HG03558 (cell line): Measurements from ENCODE around the gene HCST.
"Not testable (repeated sequence)": the region's sequence is repeated elsewhere in the genome, so short reads cannot be mapped to it uniquely, and the experiment has no call there.

Experiments
- ATAC-seq: cut with Tn5 transposase; IDR thresholded peaks from one replicate; pipeline ENCODE4 v1.9.1; 2021; ENCODE audit warnings: moderate number of reproducible peaks; ENCODE audit not compliant: unreplicated experiment; ENCODE audit errors: extremely low read depth

The HCST gene

DNA sequence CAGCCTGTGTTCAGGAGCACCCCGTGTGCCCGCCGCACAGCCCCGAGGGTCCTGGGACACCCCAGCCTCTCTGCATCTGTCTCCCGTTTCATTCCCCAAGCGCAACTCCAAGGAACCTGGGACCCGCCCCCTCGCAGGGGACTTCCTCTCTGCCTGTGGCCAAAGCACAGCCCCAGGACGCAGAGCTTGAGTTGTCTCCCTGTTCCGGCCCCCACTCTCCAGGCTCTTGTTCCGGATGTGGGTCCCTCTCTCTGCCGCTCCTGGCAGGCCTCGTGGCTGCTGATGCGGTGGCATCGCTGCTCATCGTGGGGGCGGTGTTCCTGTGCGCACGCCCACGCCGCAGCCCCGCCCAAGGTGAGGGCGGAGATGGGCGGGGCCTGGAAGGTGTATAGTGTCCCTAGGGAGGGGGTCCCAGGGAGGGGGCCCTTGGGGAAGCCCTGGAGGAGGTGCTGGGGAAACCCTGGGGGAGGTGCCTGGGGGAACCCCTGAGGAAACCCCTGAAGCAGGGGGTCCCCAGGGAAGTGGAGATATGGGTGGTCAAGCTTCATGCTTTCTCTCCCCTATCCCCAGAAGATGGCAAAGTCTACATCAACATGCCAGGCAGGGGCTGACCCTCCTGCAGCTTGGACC is 1.3 kb downstream of the HCST start:
- ATAC-seq = no peak

DNA sequence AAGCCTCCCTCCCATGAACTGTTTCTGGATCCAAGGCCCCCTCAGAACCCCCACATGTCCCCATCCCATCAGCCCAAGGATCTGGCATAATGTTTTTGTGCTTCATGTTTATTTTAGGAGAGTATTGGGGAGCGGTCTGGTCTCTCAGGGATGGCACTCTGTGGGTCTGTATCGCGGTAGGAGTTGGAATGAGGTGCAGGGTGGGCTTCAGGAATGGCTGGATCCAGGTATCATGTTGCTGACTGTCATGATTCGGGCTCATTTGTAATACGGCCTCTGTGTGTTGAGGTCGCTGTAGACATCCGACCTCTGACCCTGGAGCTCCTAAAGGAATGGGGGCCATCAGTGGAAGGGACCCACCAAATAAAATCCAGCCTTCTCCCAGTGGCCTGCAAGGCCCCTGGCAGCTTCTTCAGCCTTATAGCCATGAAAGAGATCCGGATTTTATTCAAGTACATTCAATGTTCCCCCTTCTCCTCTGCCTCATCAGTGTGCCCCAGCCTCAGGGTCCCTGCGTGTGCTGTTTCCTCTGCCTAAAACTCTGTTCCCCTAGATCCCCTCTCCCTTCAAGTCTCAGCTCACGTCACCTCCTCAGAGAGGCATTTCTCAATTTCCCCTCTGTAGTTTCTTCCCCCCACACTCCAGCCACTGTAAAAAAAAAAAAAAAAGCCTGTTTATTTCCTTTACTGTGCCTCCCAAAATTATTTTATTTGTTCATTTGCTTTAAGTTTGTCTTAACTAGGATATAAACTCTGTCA is 2.2 kb downstream of the HCST start:
- no peak for ATAC-seq

DNA sequence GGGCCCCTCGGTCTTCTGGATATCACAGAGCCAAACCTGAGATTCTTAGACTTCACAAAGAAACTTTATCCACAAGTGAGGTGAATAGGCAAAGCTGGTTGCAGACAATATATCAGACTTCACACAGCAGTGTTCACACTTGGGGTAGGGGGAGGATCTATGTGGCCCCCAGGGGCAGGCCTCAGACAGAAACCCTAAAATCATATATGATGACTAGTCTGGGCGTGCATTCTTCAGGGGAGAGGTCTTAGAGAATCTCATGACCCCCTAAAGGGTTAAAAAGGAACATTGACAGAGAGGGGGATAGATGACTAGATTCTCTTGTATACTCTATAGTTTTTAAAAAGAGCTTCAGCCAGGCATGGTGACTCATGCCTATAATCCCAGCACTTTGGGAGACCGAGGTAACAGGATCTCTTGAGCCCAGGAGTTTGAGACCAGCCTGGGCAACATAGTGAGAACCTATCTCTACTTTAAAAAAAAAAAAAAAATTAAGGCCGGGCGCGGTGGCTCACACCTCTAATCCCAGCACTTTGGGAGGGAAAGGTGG is 2.9 kb downstream of the HCST start:
- no peak for ATAC-seq

- ATAC-seq = no peak
Measured at GRCh38 chr19:35907377-35907745, 5.0 kb downstream of the HCST start.

DNA sequence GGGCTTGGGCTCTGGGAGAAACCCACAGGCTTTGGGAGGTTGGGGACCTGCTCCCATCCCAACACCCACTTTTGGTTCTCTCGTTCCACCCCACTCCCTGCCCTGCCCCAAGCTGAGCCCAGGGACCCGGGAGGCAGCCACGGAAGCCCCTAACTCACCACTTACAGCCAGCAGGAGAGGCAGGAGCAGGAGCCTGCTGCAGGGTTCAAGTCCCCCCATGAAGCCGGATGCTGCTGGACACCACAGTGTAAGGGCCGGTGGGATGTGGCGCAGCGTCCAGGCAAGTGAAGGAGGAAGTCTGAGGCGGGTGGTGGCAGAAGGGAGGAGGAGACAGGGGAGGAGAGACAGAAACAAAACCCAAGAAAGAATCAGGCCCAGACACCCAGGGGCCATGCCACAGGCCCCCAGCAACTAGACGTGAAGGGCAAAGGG is 5.7 kb downstream of the HCST start, which contains the start of gene TYROBP:
Gene TYROBP (minus strand): TSS at position 286 of the 432 bp plus-strand sequence. CDS start 67 bp downstream, at position 219.
- no peak for ATAC-seq

- ATAC-seq = no peak
Measured at GRCh38 chr19:35908973-35909683, 6.8 kb downstream of the HCST start.

DNA sequence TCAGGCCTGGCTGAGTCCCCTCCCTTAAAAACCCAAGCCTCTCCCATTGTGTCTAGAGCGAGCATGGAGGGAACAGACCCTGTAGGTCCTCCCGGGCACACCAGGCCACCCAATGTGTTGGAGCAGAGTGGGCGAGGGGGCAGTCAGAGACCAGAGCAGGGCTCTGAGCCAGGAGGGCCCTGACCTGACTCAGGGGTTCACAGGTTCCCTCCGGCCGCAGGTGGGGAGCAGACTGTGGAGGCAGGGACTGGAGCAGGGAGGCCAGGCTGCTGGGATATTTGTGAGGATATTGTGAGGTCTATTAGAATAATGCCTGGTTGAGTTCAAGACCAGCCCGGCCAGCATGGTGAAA is 7.3 kb downstream of the HCST start:
- no peak for ATAC-seq

DNA sequence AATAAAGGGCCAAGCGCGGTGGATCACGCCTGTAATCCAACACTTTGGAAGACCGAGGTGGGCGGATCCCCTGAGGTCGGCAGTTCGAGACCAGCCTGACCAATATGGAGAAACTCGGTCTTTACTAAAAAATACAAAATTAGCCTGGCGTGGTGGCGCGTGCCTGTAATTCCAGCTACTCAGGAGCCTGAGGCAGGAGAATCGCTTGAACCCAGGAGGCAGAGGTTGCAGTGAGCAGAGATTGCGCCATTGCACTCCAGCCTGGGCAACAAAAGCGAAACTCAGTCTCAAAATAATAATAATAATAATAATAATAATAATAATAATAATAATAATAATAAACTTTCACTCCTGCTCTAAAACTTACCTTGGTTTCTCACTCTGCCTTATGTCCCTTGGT is 8.0 kb downstream of the HCST start:
- ATAC-seq = not testable (repeated sequence)

- ATAC-seq = no peak
Measured at GRCh38 chr19:35911173-35911572, 8.8 kb downstream of the HCST start.

DNA sequence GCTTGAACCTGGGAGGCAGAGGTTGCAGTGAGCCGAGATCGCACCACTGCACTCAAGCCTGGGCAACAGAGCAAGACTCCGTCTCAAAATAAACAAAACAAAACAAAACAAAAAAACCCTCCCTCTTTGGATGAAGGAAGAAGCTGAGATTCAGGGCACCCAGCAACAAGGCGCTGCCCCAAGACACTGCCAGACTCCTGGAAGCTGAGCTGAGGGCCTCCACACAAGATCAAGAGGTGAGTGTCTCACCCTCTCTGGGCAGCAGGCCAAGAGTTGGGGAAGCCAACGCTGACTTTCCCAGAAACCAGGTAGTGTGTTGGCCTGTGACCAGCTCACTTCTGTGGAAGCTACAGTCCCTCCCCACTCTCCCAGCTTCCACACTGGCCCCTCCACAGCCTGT is 9.5 kb downstream of the HCST start:
- no peak for ATAC-seq

- ATAC-seq = no peak
Measured at GRCh38 chr19:35913589-35913988, 11.3 kb downstream of the HCST start.

GRCh38 chr19:35915443-35915842 is 13.1 kb downstream of the HCST start:
- ATAC-seq = no peak

GRCh38 chr19:35919306-35919705 is 17.0 kb downstream of the HCST start:
- no peak for ATAC-seq

- ATAC-seq = no peak
Measured at GRCh38 chr19:35921012-35921411, 18.7 kb downstream of the HCST start.

DNA sequence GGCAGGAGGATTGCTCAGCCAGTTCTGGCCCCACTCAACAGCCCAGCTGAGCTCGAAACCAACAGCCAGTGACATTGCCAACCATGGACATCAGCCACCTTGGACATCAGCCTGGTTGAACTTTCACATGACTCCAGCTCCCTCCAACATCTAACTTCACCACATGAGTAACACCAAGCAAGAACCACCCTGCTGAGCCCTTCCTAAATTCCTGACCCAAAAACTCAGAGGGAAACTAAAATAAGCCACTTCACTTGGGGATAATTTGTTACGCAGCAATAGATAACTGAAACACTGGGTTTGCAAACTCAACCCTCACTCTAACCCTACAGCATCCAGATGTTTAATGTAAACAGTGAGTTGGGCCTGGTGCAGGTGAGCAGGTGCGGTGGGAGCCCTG is 23.2 kb downstream of the HCST start:
- no peak for ATAC-seq

DNA sequence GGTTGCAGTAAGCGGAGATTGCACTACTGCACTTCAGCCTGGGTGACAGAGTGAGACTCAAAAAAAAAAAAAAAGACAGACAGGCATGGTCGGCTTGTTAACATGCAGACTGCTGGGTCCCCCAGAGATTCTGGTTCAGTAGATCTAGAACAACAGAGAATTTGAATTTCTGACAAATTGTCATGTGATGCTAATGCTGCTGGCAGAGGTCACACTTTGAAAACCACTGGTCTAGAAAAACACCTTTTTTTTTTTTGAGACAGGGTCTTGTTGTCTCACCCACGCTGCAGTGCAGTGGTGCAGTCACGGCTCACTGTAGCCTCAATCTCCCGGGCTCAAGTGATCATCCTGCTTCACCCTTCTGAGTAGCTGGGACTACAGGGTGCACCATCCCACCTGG is 26.2 kb downstream of the HCST start:
- no peak for ATAC-seq

DNA sequence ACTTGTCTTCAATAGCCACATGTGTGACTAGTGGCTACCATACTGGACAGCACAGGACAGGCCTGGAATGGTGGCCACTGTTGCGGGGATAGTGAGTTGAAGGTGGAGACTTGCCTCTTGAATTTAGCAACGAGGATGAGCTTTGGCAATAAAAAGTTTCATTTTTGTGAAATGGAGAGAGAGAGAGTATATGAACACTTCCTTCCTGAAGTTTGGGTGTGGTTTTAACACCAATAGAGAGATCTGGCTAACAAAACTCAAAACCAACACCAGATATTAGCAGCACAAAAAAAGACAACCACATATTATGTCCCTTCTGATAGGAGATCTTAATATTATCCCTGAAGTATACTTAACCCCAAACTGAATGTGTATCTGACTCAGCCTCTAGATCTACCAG is 27.5 kb downstream of the HCST start:
- ATAC-seq = no peak

DNA sequence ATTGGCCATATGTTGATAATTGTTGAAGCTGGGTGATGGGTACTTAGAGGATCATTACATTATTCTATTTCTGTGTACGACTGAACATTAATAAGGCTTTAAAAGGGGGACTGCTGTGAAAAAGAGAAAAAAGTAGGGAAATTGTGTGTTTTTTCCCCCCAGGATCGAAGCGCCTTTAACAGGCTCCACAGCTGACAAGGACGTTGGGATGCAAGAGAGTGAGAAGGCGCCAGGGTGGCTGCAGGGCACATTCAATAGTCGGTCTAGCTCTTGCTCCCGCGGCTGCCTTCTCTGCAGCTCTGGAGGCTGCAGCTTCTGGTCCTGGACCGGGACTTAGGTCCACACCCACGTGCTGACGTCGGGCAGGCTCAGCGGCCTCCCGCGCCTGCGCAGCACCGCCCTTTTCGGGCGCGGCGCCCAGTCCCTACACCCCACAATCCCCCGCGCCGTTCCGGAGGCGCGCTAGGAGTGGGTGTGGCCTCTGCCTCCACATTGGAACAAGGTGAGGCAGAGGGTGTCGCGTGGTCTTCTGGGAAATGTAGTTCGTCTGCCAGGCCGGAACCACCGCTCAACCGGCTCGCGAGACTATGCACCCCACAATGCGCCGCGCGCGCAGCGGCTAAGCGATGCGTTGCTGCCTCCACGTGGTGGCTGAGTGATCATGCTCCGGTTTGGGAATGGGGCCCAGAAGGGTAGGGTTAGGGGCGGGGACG is 29.0 kb downstream of the HCST start:
- ATAC-seq = peak; percentile 88

- ATAC-seq = no peak
Measured at GRCh38 chr19:35931874-35932202, 29.5 kb downstream of the HCST start.

- no peak for ATAC-seq
Measured at GRCh38 chr19:35932291-35932936, 30.1 kb downstream of the HCST start.
